ENCODE data around the gene OTUB1.
"Not testable (repeated sequence)": the region's sequence is repeated elsewhere in the genome, so short reads cannot be mapped to it uniquely, and the experiment has no call there.

The OTUB1 gene

GRCh38 chr11:64027651-64028397 is 41.6 kb downstream of the OTUB1 start:
- no peak for DNase-seq

- no peak for DNase-seq
Observed at GRCh38 chr11:64028398-64029115, 42.3 kb downstream of the OTUB1 start.

- no peak for DNase-seq
Observed at GRCh38 chr11:64029773-64030172, 43.5 kb downstream of the OTUB1 start.

GRCh38 chr11:64031001-64031400 is 44.8 kb downstream of the OTUB1 start:
- no peak for DNase-seq

- DNase-seq, result no peak
Observed at GRCh38 chr11:64032050-64032449, 45.8 kb downstream of the OTUB1 start.

- DNase-seq, result no peak
Observed at GRCh38 chr11:64034411-64034811, 48.2 kb downstream of the OTUB1 start.

- DNase-seq, result no peak
Observed at GRCh38 chr11:64035081-64035524, 48.9 kb downstream of the OTUB1 start.

GRCh38 chr11:64035576-64035975 is 49.3 kb downstream of the OTUB1 start, which contains the start of gene FLRT1:
Gene FLRT1, plus strand, starts transcription at chr11:64035931. Its CDS starts 80,337 bp downstream, at chr11:64116268.
- no peak for DNase-seq

GRCh38 chr11:64036087-64037026 is 50.1 kb downstream of the OTUB1 start:
- no peak for DNase-seq

- no peak for DNase-seq
Observed at GRCh38 chr11:64037027-64037634, 50.9 kb downstream of the OTUB1 start.

GRCh38 chr11:64038500-64038899 is 52.3 kb downstream of the OTUB1 start:
- DNase-seq, result no peak

GRCh38 chr11:64039012-64039665 is 52.9 kb downstream of the OTUB1 start:
- peak; percentile 14 for DNase-seq

GRCh38 chr11:64040684-64041322 is 54.6 kb downstream of the OTUB1 start:
- no peak for DNase-seq

GRCh38 chr11:64041846-64042245 is 55.6 kb downstream of the OTUB1 start:
- no peak for DNase-seq

GRCh38 chr11:64042301-64042700 is 56.1 kb downstream of the OTUB1 start:
- DNase-seq, result no peak

GRCh38 chr11:64043545-64043944 is 57.3 kb downstream of the OTUB1 start:
- DNase-seq, result no peak

GRCh38 chr11:64044730-64045393 is 58.6 kb downstream of the OTUB1 start:
- no peak for DNase-seq

- DNase-seq, result no peak
Observed at GRCh38 chr11:64045700-64046099, 59.5 kb downstream of the OTUB1 start.

GRCh38 chr11:64047373-64047772 is 61.1 kb downstream of the OTUB1 start:
- not testable (repeated sequence) for DNase-seq
